Spleen (tissue), 7 donors: ENCODE results near the gene RPA1.

Experiments used
- POLR2A ChIP-seq, 3 donors: fragments of 450-650 bp; IDR thresholded peaks; one replicate each; pipeline ENCODE4 v1.5.1; 2017; ENCODE audit warnings: antibody characterized with exemption in 3 of 3, mild to moderate bottlenecking in 1 of 3
- POLR2AphosphoS5 ChIP-seq, 3 donors: sonication (generic); formaldehyde crosslinking; IDR thresholded peaks; one replicate each; pipeline ENCODE4 v1.5.1; 2017; ENCODE audit warnings: antibody characterized with exemption in 3 of 3
- TF ChIP-seq, protein P1 (sequence below), 11 experiments: fragments of 200-600 bp in 7 of 11; fragments of 450-650 bp in 4 of 11; sonication (generic) in 4 of 11; IDR thresholded peaks in 8 of 11; conservative IDR thresholded peaks in 3 of 11; 1 replicate in 7 of 11; 2 replicates in 4 of 11; pipeline versions ENCODE4 v1.4.0 to v1.8.0; 2016 to 2021; ENCODE audit warnings: antibody characterized with exemption in 11 of 11, inconsistent platforms in 4 of 11, mild to moderate bottlenecking in 1 of 11
- donor health status: DM: no; HTN: no; CAD: no; lungs with moderate emphysema.
- donor health status: DM: no; HTN: no; CAD: no.
- donor health status: DM: no; HTN: no; CAD: no.

DNA sequence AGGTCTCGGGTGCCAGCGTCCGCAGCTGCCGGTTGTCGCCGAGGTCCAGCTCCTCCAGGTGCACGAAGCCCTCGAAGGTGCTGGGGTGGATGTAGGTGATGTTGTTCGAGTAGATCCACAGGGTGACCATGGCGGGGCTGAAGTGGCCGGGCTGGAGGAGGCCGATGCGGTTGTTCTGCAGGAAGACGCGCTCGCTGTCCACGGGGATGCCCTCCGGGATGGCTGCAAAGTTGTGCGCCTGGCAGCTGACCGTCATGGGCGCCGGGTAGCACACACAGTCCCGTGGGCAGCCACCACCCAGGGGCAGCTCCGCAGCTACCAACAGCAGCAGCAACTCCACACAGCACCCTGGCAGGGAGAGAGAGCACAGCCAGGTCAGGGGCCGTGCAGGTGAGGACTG lies 107.7 kb downstream of the RPA1 start:
- TF ChIP-seq, protein P1, sequence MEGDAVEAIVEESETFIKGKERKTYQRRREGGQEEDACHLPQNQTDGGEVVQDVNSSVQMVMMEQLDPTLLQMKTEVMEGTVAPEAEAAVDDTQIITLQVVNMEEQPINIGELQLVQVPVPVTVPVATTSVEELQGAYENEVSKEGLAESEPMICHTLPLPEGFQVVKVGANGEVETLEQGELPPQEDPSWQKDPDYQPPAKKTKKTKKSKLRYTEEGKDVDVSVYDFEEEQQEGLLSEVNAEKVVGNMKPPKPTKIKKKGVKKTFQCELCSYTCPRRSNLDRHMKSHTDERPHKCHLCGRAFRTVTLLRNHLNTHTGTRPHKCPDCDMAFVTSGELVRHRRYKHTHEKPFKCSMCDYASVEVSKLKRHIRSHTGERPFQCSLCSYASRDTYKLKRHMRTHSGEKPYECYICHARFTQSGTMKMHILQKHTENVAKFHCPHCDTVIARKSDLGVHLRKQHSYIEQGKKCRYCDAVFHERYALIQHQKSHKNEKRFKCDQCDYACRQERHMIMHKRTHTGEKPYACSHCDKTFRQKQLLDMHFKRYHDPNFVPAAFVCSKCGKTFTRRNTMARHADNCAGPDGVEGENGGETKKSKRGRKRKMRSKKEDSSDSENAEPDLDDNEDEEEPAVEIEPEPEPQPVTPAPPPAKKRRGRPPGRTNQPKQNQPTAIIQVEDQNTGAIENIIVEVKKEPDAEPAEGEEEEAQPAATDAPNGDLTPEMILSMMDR (IDR thresholded peaks at IDR 0.05 in 8 of 11, conservative IDR thresholded peaks at IDR 0.05 in 3 of 11), result no peak
- TF ChIP-seq POLR2A (IDR thresholded peaks at IDR 0.05), result no peak
- TF ChIP-seq POLR2AphosphoS5 (IDR thresholded peaks at IDR 0.05), result no peak
